HFFc6 (cell line): ENCODE data around the gene PDK4. TPM values are rescaled to one million over a fixed set of nuclear protein-coding genes. Genes with fewer than 3 reads are reported as not detected.
A peak's percentile ranks its signal among the peaks of the same experiment; 100 is the strongest.

Experiments used
- DNase-seq: peaks from one replicate; pipeline ENCODE4 v3.0.0-alpha.2; 2018
- H3K27ac Mint-ChIP-seq: 2 replicates; pipeline ENCODE4 v1.8.0; 2020; ENCODE audit warnings: mild to moderate bottlenecking, mixed read lengths
- H3K27me3 Mint-ChIP-seq: 2 replicates; pipeline ENCODE4 v1.8.0; 2021; ENCODE audit warnings: mild to moderate bottlenecking, moderate library complexity, mixed read lengths; ENCODE audit not compliant: insufficient read depth
- H3K36me3 Mint-ChIP-seq: 2 replicates; pipeline ENCODE4 v1.8.0; 2021; ENCODE audit warnings: low read depth, mixed read lengths
- H3K4me1 Mint-ChIP-seq: 2 replicates; pipeline ENCODE4 v1.8.0; 2020; ENCODE audit warnings: low read depth, mixed read lengths
- H3K4me3 Mint-ChIP-seq: 2 replicates; pipeline ENCODE4 v1.8.0; 2020; ENCODE audit warnings: mild to moderate bottlenecking, moderate library complexity, mixed read lengths
- H3K9me3 Mint-ChIP-seq: 2 replicates; pipeline ENCODE4 v1.8.0; 2020; ENCODE audit warnings: mild to moderate bottlenecking, mixed read lengths
- CTCF ChIP-seq: fragments of 200-600 bp; sonication (generic); IDR thresholded peaks from 2 replicates; pipeline ENCODE4 v1.5.0; 2021; ENCODE audit warnings: antibody characterized with exemption, mild to moderate bottlenecking
- long read RNA-seq: library from polyadenylated mRNA; unstranded; transcript quantifications from one replicate; pipeline ENCODE4 v2.0.0, GENCODE V29; 2019
- total RNA-seq, 6 experiments: library from RNA; stranded (reverse); fragmentation: NEBNext Ultra II Directional; extraction: Animal tissue kit (Norgen Biotek cat#: 25700); gene quantifications; 2 replicates in 1 of 6; 3 replicates in 5 of 6; pipeline ENCODE4 v1.2.3, GENCODE V29; 2021

Gene PDK4
- not detected for total RNA-seq
- long read RNA-seq = 0 reads

DNA sequence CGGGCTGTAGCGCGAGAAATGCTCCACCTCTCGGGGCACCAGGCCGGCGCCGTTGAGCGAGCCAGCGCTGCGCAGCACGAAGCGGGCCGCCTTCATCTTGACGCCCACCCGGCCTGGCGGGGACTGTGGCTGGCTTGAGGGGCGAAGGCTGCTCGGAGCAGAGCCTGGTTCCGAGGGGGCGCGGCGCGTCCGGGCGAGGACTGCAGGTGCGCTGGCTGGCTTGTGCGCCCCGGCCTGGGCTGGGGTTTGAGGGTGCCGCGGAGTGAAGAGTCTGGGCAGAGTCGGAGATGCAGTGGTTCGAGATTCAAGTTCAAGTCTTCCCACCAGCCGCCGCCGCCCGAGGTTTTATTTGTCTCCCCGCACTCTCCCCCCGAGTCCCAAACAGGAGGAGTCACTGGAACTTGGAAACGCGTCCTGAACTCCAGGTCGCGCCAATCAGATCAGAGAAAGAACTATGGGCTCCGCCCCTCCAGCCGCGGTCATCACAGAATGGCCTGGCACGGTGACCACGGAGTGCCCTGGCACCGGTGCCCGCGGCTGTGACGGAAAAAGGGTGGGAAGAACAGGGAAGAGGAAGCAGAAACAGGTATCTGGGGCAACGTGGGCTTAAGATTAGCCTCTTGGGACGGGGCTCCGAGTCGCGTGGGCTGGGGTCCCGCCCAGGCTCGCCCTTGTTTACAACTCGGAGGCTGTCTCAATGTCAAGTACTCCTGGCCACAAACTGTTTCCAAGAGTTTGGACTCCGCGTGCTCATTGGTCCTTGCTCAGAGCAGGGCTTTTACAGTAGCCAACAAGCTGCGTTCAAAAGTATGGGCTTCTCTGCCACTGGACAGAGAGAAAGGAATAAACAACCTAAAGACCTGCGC lies at the start of gene PDK4:
Gene PDK4, minus strand, starts transcription at position 319 of the 866 bp plus-strand sequence. Its CDS starts 223 bp downstream, at position 96.
- Mint-ChIP-seq H3K9me3 (no peaks in the 10 kb centered on the region; the same call in 1 of the 2 replicates), H3K27me3 (peaks cover 9% of the 10 kb centered on the region; the same call in 1 of the 2 replicates), H3K36me3 (no peaks in the 10 kb centered on the region), H3K4me1 (peaks cover 11% of the 10 kb centered on the region; the same call in 1 of the 2 replicates), H3K27ac (peak within 1 kb of the TSS; percentile 23; the same call in 1 of the 2 replicates), H3K4me3 (peak within 1 kb of the TSS; percentile 85)
- no peak for TF ChIP-seq CTCF
- peak; percentile 11 for DNase-seq

DNA sequence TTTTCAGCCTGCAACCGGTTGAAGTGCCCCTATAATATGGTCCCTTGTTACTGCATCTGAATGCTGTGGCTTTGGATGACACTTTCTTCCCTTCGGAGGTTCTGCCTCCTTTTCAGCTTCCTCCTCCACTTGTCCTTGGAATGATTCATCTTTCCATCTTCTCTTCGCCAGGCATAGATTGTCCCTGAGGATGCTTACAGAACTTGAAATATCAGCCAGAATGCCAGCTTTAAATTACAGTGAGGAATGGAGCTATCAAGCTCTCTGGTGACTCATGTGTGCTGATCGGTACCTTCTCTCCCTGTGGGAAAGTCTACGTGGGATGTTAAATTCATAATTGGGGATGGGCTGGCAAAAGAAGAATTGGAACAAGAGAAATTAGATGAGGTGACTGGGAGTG lies 45.9 kb upstream of the PDK4 start:
- H3K4me3 Mint-ChIP-seq = no peak overlapping the region
- no peak for DNase-seq

DNA sequence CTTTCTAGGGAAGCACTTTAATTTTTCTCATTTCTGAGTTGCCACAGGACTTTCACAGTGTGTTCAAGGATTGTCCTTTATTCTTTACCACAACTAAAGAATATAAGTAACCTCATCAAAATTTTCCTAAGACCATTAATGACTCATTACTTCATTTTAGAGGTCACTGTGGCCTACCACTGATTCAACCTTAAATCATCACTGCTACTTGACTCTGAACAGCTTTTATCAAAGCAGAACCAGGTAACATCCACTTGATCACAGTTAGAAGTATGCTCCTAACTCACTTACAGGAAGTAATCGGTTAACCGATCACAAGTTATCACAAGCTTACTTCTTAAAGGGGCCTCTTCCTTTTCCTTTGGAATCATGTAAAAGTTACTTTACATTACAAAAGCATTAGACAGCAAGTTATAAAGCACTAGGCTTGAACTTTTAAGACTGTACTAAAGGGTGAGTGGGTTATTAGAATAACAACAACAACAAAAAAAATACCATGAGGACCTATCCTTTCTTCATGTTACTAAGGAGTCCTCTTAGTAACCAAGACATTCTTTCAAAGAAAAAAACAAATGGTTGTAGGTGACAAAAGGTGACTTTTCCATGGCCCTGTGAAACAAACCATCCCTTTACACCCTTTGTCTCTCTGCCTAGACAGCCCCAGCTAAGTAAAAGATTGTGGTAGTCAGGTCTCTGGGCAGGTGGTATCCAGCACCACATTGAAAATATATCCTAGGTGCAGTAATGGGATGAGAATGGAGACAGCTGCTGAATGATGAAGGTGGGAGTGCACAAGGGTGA lies 40.0 kb upstream of the PDK4 start:
- Mint-ChIP-seq H3K4me1 (peaks cover 5% of the 10 kb centered on the region; the same call in 1 of the 2 replicates), H3K36me3 (no peaks in the 10 kb centered on the region), H3K9me3 (no peaks in the 10 kb centered on the region; the same call in 1 of the 2 replicates), H3K4me3 (no peak overlapping the region), H3K27ac (no peak overlapping the region), H3K27me3 (peaks cover 1% of the 10 kb centered on the region; the same call in 1 of the 2 replicates)
- DNase-seq = no peak
- TF ChIP-seq CTCF = no peak

More for the DNA sequence above, 45.9 kb upstream of the PDK4 start:
- no peak for TF ChIP-seq CTCF
- Mint-ChIP-seq H3K27ac (no peak overlapping the region), H3K4me1 (no peaks in the 10 kb centered on the region), H3K9me3 (no peaks in the 10 kb centered on the region; the same call in 1 of the 2 replicates), H3K36me3 (no peaks in the 10 kb centered on the region), H3K27me3 (peaks cover 1% of the 10 kb centered on the region; the same call in 1 of the 2 replicates)

DNA sequence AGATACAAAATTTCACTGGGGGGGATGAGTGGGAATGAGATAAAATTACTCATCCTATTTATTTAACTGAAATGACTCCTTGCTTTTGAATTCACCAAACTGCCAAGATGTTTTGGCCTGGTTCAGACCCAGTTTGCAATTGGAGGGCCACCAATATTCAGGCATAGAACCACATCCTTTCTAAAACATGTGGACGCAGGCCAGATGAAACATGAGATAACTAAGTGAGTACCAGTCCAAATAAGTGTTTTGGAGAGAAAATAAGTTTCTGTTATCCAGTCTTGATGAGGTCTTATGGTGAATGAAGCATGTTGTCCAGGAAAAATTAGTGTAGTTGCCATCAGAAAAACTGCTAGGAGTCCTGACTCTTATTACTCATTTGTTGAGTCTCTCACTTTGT lies 36.3 kb upstream of the PDK4 start:
- Mint-ChIP-seq H3K4me1 (peaks cover 5% of the 10 kb centered on the region; the same call in 1 of the 2 replicates), H3K9me3 (no peaks in the 10 kb centered on the region; the same call in 1 of the 2 replicates), H3K27ac (no peak overlapping the region), H3K4me3 (no peak overlapping the region), H3K27me3 (no peaks in the 10 kb centered on the region), H3K36me3 (no peaks in the 10 kb centered on the region)
- no peak for DNase-seq
- no peak for TF ChIP-seq CTCF

DNA sequence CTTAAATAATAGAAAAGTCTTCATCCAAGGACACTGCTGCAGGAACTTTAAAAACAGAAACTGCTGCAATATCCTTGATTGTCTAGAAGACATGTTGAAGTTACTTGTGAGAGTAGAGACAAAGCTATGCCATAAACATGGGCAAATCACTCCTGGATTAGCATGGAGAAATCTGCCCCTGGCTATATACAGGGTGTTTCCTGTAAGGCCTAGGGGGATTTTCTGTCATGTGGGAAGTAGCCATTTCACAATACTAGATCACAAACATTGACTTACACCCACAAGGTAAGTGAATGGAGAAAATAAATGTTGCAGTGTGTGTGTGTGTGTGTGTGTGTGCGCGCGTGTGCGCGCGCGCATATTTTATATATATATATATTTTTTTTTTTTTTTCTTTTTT lies 35.2 kb upstream of the PDK4 start:
- DNase-seq = no peak
- no peaks in the 10 kb centered on the region; the same call in 1 of the 2 replicates for H3K9me3 Mint-ChIP-seq
- no peaks in the 10 kb centered on the region for H3K27me3 Mint-ChIP-seq
- no peaks in the 10 kb centered on the region for H3K36me3 Mint-ChIP-seq
- peaks cover 5% of the 10 kb centered on the region; the same call in 1 of the 2 replicates for H3K4me1 Mint-ChIP-seq
- no peak overlapping the region for H3K4me3 Mint-ChIP-seq
- no peak overlapping the region for H3K27ac Mint-ChIP-seq
- TF ChIP-seq CTCF = no peak
